Prostate gland (tissue), 2 donors: ENCODE results near the gene HEATR5B.

ENCODE experiments used
- CTCF ChIP-seq, 4 experiments: fragments of 200-600 bp in 2 of 4; fragments of 450-650 bp in 2 of 4; sonication (generic) in 2 of 4; IDR thresholded peaks; 1 replicate in 3 of 4; 2 replicates in 1 of 4; pipeline ENCODE4 v1.5.1; 2016 to 2019; ENCODE audit warnings: antibody characterized with exemption in 4 of 4, mild to moderate bottlenecking in 2 of 4, moderate library complexity in 2 of 4
- POLR2A ChIP-seq: fragments of 450-650 bp; IDR thresholded peaks from one replicate; pipeline ENCODE4 v1.6.1; 2016; ENCODE audit warnings: antibody characterized with exemption, mild to moderate bottlenecking

- TF ChIP-seq CTCF (IDR thresholded peaks at IDR 0.05): no peak
- no peak for TF ChIP-seq POLR2A
Observed at GRCh38 chr2:36973320-36973719, 110.9 kb downstream of the HEATR5B start.
